ENCODE results near the gene HMGCL. TPM values are rescaled to one million over a fixed set of nuclear protein-coding genes. Genes with fewer than 3 reads are reported as not detected.

Gene HMGCL
- total and polyA plus RNA-seq, 2 of the 13 experiments (the other 11 are each of a cell fraction or from before 2014, with no cell fraction given), result 21.3 to 41.4 TPM

DNA sequence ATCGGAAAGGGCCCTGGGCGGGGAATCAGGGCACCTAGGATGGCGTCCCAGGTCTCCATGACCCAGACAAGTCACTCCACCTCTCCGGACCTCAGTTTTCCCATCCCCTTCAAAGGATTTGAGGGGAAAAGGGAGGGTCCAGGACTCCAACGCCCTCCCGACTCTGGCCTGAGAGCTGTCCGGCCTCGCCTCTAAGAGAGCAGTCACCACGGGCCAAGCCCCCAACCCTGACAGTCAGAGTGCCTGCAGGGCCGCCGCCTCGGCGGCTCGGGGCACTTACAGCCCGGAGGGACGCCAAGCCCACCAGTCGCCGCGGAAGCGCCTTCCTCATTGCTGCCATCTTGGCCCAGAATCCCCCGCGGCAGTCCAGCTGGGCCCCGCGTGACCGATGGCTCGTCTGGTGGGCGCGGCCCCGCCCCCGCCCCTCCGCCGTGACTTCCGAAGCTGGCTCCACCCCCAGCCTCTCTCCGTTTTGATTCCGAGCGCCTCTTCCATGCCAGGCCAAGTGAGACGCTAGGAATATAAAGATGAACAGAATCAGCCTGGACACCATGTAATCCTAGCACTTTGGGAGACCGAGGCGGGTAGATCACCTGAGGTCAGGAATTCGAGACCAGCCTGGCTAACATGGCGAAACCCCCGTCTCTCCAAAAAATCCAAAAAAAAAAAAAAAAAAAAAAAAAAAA lies at the start of gene HMGCL (continued):
- TF ChIP-seq ZNF709 (CRISPR knock-in tag; IDR thresholded peaks at IDR 0.05) (no peak), RARA (CRISPR knock-in tag; IDR thresholded peaks at IDR 0.05) (peak; percentile 45; the same call in 1 of the 2 replicates), ZNF501 (CRISPR knock-in tag; IDR thresholded peaks at IDR 0.05) (peak; percentile 76; the same call in 1 of the 2 replicates), ATF7-NPFF (CRISPR knock-in tag; IDR thresholded peaks at IDR 0.05; ENCODE audit: low read depth) (peak; percentile 80; the same call in 1 of the 2 replicates), ZNF777 (CRISPR knock-in tag; IDR thresholded peaks at IDR 0.05) (peak; percentile 70), ZMAT5 (CRISPR knock-in tag; IDR thresholded peaks at IDR 0.05; ENCODE audit: borderline replicate concordance, low read depth) (no peak), POLR2AphosphoS2 (IDR thresholded peaks at IDR 0.05; ENCODE audit: low read depth, low read length) (no peak), MTA1 (CRISPR knock-in tag; IDR thresholded peaks at IDR 0.05; ENCODE audit: borderline replicate concordance) (peak; percentile 86; the same call in 1 of the 2 replicates), ATF2 (CRISPR knock-in tag; IDR thresholded peaks at IDR 0.05) (peak; percentile 31; the same call in 1 of the 2 replicates), NR2F1 (CRISPR knock-in tag; IDR thresholded peaks at IDR 0.05) (no peak), TFE3 (CRISPR knock-in tag; IDR thresholded peaks at IDR 0.05) (peak; percentile 96), ASH2L (IDR thresholded peaks at IDR 0.05; ENCODE audit: insufficient read length, low read depth, low read length) (peak; percentile 84), EP300 (IDR thresholded peaks at IDR 0.05; ENCODE audit: low read depth in 2 of 2, low read length in 2 of 2) (0 out of 4 replicates have a peak, but pooled peaks of 1 of the 2 experiments have one; percentile 35), EP300 (CRISPR knock-in tag; IDR thresholded peaks at IDR 0.05; ENCODE audit: borderline replicate concordance) (no peak), ZNF138 (CRISPR knock-in tag; IDR thresholded peaks at IDR 0.05; ENCODE audit: low read depth) (peak; percentile 92), NFRKB (IDR thresholded peaks at IDR 0.05) (no peak), ZNF468 (CRISPR knock-in tag; IDR thresholded peaks at IDR 0.05) (no peak; the same call in 1 of the 2 replicates), ZBTB38 (CRISPR knock-in tag; IDR thresholded peaks at IDR 0.05) (no peak), PLRG1 (conservative IDR thresholded peaks at IDR 0.05) (no peak), ZNF746 (CRISPR knock-in tag; IDR thresholded peaks at IDR 0.05) (peak; percentile 51; the same call in 1 of the 2 replicates), SMC3 (IDR thresholded peaks at IDR 0.05; ENCODE audit: low read length) (no peak), SETDB1 (CRISPR knock-in tag; IDR thresholded peaks at IDR 0.05; ENCODE audit: borderline replicate concordance) (no peak), ZNF652 (CRISPR knock-in tag; IDR thresholded peaks at IDR 0.05; ENCODE audit: borderline replicate concordance, low read depth) (no peak), RBM22 (optimal IDR thresholded peaks at IDR 0.05; ENCODE audit: low read length) (no peak), ZBTB43 (CRISPR knock-in tag; conservative IDR thresholded peaks at IDR 0.05) (peak; percentile 67; the same call in 1 of the 2 replicates)
- TF ChIP-seq, protein P1, sequence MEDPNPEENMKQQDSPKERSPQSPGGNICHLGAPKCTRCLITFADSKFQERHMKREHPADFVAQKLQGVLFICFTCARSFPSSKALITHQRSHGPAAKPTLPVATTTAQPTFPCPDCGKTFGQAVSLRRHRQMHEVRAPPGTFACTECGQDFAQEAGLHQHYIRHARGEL (CRISPR knock-in tag; IDR thresholded peaks at IDR 0.05), result no peak
